GM18502 (cell line): ENCODE data around the gene EPB41L4B.

Source experiments
- ATAC-seq: cut with Tn5 transposase; IDR thresholded peaks from one replicate; pipeline ENCODE4 v1.9.1; 2021; ENCODE audit warnings: mild to moderate bottlenecking; ENCODE audit not compliant: unreplicated experiment, poor library complexity

EPB41L4B gene

DNA sequence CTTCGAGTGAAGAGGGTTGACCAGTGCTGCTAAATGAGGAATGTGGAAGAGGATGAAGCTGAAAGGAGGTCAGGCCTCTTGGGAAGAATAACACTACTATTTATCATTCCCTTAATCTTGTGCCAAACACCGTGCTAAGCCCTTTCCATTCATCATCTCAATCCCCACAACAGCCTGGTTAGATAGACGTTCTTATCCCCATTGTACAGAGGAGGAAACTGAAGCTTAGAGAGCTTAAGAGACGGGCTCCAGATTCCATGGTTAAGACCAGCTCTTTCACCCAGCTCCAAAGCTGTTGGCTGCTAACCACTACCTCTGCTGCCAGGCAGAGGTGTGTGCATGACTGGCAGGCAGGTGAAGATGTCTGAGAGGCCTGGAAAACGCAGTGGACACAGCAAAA, 868 bp upstream of the EPB41L4B start:
- ATAC-seq = no peak

- peak; percentile 26 for ATAC-seq
These were observed 523 bp downstream of the EPB41L4B start for GRCh38 chr9:109320331-109320741.

- no peak for ATAC-seq
These were observed 1.1 kb downstream of the EPB41L4B start for GRCh38 chr9:109319626-109320241.

- no peak for ATAC-seq
These were observed 1.7 kb downstream of the EPB41L4B start for GRCh38 chr9:109319017-109319625.

DNA sequence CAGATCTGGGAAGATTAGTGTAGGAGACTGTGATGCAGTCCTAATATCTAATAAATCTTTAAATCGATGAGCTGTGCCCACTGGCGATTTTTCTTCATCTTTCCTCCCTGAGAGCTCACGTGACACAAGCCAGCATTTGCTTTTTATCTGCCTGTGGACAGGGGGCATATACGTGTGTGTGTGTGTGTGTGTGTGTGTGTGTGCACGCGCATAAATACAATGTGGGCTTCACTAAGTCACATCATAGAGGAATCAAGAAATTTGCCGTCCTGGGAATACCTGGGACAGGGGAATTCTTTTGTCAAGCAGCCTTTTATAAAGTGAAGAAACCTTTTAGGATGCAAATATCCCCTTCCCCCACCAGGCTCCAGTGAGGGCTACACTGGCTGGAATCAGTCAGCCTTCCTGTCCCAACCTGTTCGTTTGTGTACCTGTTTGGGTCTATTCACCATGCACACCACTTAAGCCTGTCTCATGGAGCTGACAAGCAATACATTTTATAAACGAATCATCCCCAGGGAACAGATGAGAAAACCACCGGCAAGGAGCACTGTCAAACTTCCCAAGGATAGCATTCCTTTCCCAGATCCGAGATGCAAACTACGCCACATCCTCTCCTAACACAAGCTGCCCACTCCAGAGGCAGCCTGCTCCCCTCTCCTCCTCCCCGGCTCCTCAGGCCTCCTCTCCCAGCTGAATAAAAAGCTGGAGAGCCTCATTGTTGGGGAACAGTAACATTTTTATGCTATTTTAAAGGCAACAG, 2.7 kb downstream of the EPB41L4B start:
- no peak for ATAC-seq

DNA sequence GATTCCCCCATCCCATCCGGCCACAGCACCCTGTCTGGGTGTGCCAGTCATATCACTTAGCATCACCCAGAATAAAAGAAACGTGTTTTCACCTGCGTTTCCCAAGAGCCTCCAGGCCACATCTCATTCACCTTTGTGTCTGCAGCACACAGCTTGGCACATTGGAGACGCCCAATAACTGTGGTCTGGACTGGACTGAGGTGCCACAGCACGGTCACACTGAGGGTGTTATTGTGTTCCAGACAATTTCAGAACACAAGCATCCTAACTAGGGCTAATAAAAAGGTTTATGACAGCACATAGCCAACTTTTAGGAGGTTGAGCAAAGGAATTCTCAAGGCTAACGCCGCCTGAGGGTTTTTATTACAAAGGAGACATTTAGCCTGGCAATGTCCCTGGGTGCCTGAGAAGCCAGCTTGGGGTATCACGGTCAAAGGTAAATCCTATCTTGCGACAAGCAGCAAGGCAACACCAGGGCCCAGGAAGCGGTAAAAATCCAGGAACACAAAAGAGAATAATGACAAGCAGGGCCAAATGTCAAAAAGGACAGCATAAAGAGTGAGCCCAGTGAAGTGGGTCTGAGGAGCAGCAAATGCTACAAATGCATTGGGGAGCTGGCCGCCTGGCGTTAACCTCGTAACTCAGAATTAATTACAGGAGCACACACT, 3.4 kb downstream of the EPB41L4B start:
- ATAC-seq = no peak

DNA sequence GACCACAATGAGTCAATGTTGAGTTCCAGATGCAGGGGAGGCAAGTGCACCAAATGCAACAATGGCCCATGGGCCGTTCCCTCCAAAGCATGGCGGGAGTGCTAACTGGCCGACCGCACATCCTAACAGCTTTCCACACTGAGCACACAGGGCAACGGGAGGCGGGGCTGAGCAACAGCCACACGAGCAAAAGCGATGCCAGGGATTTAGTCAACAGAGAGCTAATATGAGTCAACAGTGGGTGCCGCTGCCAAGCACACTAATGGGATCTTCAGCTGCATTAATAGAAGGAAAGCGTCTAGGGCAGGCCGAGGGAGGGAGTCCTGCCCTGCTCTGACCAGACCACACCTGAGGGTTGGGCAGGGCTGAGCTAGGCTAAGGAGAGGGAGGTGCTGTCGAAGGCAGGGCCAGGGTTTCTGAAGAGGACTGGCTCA, 4.6 kb downstream of the EPB41L4B start:
- ATAC-seq = no peak

- ATAC-seq = no peak
These were observed 5.2 kb downstream of the EPB41L4B start for GRCh38 chr9:109315480-109316206.

- ATAC-seq = no peak
These were observed 6.8 kb downstream of the EPB41L4B start for GRCh38 chr9:109314011-109314531.

- ATAC-seq = no peak
These were observed 7.5 kb downstream of the EPB41L4B start for GRCh38 chr9:109313351-109313750.

- no peak for ATAC-seq
These were observed 8.1 kb downstream of the EPB41L4B start for GRCh38 chr9:109312783-109313182.

GRCh38 chr9:109311731-109312130, 9.1 kb downstream of the EPB41L4B start:
- ATAC-seq = peak; percentile 80

GRCh38 chr9:109311286-109311685, 9.6 kb downstream of the EPB41L4B start:
- ATAC-seq = no peak

DNA sequence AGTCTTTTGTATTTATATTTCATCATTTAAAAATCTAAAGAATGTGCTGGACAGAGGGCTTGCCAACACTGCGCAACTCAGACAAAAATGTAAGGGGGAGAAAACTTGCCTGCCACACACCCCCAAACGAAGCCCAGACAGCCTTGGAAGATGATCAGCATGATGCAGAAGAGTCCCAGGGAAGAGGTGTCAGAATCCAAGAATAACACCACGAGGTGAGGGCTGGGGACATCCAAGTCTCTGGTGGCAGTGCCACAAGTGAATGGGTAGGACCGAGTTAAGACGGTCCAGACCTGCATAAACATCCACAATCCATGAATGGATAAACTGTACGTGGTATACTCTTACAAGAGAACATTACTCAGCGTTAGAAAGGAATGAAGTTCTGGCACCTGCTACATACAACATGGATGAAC, 10.4 kb downstream of the EPB41L4B start:
- no peak for ATAC-seq

DNA sequence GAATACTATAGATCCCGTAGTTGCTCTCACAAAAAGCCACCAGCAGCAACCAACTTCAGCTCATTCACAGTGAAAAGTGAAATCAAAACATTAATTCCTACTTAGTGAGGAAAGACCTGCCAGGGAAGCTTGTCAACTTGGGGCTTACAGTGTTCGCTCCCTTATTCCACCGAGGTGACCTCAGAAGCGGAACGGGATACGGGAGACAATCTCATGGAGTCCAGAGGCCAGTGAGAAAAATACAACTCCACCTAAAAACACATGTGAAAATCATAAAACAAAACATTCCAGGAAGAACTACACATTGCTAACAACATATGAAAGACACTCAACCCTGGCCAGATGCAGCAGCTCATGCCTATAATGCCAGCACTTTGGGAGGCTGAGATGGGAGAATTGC, 11.6 kb downstream of the EPB41L4B start:
- no peak for ATAC-seq

- no peak for ATAC-seq
These were observed 13.2 kb downstream of the EPB41L4B start for GRCh38 chr9:109307380-109308240.

DNA sequence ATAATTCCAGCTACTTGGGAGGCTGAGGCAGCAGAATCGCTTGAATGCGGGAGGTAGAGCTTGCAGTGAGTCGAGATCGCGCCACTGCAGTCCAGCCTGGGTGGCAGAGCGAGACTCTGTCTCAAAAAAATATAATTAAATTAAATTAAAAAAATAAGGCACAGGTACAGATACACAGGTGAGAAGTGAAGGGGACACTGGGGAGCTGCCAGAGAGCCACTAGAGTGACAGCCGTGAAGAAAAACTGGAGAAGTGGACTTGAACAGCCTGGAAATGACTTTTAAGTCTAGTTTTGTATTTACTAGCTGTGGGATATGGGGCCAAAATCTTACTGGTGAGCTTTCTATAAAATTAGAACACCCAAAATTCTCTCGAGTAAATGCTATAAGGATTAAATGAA, 15.1 kb downstream of the EPB41L4B start:
- ATAC-seq = no peak

GRCh38 chr9:109304347-109304746, 16.5 kb downstream of the EPB41L4B start:
- no peak for ATAC-seq

- no peak for ATAC-seq
These were observed 17.0 kb downstream of the EPB41L4B start for GRCh38 chr9:109303900-109304299.
